ENCODE measurements around the gene TMEM221. TPM values are rescaled to one million over a fixed set of nuclear protein-coding genes. Genes with fewer than 3 reads are reported as not detected.
A peak's percentile ranks its signal among the peaks of the same experiment; 100 is the strongest.

TMEM221 gene
- total and polyA plus RNA-seq, 9 of the 15 experiments (the other 6 are each of a cell fraction or from before 2014, with no cell fraction given), result 0.06 to 0.35 TPM; not detected in 7

DNA sequence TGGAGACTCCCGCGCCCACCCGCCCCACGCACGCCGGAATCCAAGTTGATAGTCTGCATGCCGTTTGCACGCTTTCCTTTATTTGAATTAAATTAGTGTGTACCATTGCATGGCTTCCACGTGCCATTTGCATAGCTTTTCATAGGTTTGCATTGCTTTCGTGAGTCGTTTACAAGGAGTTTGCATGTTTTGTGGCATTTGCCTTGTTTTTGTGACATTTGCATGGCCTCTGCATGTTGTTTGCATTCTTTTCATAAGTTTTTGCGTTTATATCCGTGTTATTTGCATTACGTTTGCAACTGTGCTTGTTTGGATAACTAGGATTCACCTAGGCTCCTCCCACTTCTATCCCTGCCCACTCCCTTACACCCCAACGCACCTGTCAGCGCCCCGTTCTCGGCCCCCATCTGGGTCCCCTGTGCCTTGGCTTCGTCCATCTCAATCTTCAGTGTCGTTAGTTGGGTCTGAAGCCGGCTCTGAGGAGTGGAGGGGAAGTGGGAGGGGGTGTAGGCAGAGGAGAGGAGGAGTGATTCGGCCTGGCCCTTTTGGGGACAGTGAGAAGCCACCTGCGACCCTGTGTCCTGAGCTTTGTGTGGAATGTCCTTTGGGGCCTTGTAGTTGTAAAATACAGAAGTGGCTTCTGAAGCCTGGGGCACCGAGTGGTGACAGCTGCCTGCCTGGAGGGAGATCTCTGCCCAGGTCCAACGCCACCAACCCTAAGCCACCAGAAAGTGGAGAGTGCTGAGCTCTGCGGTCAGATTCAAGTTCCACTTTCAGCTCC is 56.9 kb downstream of the TMEM221 start:
- no TSS peak for BruUV-seq (replicated peaks)
- H3K79me2 ChIP-seq (ENCODE audit: control insufficient read depth, insufficient read depth, low read length), result no peaks in the 10 kb centered on the region
- peaks cover 9% of the 10 kb centered on the region for H3K9me3 ChIP-seq (replicated peaks; ENCODE audit: control insufficient read depth, insufficient read depth, low read depth, low read length)
- H3K4me3 ChIP-seq, result peak overlapping the region; percentile 51
- ATAC-seq (0 out of 3 replicates have a peak, but pooled peaks have one; percentile 8), FAIRE-seq (no peak), DNase-seq (ENCODE audit: extremely low read depth in 1 of 4, low spot score in 3 of 4) (peak in 2 of 4 experiments; percentile 36 to 44)
- H3K27ac ChIP-seq (ENCODE audit: extremely low read depth, low read depth, low read length), result no peak overlapping the region
- WGBS (ENCODE audit: insufficient coverage, low coverage, missing lambda C conversion rate), result 12% methylated on average over 24 of the region's 26 CpGs
- H2AFZ ChIP-seq (ENCODE audit: low read depth, low read length), result peak overlapping the region; percentile 83
- ChIA-PET CTCF (ENCODE audit: low intra/inter-chr PET ratio) (interaction anchor here (0.6 to 2.0 kb wide), 2 partner anchors 87 to 99 kb away, joined by 3 to 7 read pairs; no protein-coding TSS in a partner anchor), POLR2A (interaction anchor here (0.5 to 1.0 kb wide), 6 partner anchors 9 to 470 kb away, joined by 3 to 5 read pairs (median 4); no protein-coding TSS in a partner anchor)
- peaks cover 22 to 37% of the 10 kb centered on the region in 2 experiments for H3K4me1 ChIP-seq (replicated peaks in 1 of 2; ENCODE audit: control insufficient read depth in 2 of 2, insufficient read depth in 2 of 2, low read length in 2 of 2)
- peak overlapping the region in 1 of 2 experiments; percentile 59; a peak in 2 of 4 replicates for H3K9ac ChIP-seq (ENCODE audit: insufficient read depth in 1 of 2, low read depth in 2 of 2, low read length in 2 of 2)
- H3K27me3 ChIP-seq (ENCODE audit: control insufficient read depth in 2 of 2, insufficient read depth in 2 of 2, low read length in 2 of 2), result no peaks in the 10 kb centered on the region
- peak overlapping the region; percentile 88 for H3K4me2 ChIP-seq (ENCODE audit: insufficient read depth, low read length)
- H3K36me3 ChIP-seq (ENCODE audit: control insufficient read depth, insufficient read depth, low read length), result 0 out of 3 replicates have a peak, but pooled peaks cover 2% of the 10 kb centered on the region
- in situ Hi-C loops (cut with MboI) (no loop called here), intact Hi-C loops (cut with micrococcal nuclease) (no loop called here)
- no peaks in the 10 kb centered on the region for H3K9me1 ChIP-seq (ENCODE audit: control insufficient read depth, insufficient read depth, low read length)
- H4K20me1 ChIP-seq (replicated peaks; ENCODE audit: control insufficient read depth, insufficient read depth, low read length), result no peaks in the 10 kb centered on the region
- TF ChIP-seq HDAC1 (IDR thresholded peaks at IDR 0.05), result peak in 1 of 2 experiments; percentile 11; a peak in 1 of 4 replicates
- no peak for TF ChIP-seq FOS (IDR thresholded peaks at IDR 0.05; ENCODE audit: extremely low read depth, insufficient read length)
- 0 out of 2 replicates have a peak, but pooled peaks have one; percentile 26 for TF ChIP-seq RFX7 (CRISPR knock-in tag; IDR thresholded peaks at IDR 0.05)
- TF ChIP-seq, protein P1, sequence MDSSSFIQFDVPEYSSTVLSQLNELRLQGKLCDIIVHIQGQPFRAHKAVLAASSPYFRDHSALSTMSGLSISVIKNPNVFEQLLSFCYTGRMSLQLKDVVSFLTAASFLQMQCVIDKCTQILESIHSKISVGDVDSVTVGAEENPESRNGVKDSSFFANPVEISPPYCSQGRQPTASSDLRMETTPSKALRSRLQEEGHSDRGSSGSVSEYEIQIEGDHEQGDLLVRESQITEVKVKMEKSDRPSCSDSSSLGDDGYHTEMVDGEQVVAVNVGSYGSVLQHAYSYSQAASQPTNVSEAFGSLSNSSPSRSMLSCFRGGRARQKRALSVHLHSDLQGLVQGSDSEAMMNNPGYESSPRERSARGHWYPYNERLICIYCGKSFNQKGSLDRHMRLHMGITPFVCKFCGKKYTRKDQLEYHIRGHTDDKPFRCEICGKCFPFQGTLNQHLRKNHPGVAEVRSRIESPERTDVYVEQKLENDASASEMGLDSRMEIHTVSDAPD (CRISPR knock-in tag; IDR thresholded peaks at IDR 0.05), result no peak
- TF ChIP-seq, protein P2, sequence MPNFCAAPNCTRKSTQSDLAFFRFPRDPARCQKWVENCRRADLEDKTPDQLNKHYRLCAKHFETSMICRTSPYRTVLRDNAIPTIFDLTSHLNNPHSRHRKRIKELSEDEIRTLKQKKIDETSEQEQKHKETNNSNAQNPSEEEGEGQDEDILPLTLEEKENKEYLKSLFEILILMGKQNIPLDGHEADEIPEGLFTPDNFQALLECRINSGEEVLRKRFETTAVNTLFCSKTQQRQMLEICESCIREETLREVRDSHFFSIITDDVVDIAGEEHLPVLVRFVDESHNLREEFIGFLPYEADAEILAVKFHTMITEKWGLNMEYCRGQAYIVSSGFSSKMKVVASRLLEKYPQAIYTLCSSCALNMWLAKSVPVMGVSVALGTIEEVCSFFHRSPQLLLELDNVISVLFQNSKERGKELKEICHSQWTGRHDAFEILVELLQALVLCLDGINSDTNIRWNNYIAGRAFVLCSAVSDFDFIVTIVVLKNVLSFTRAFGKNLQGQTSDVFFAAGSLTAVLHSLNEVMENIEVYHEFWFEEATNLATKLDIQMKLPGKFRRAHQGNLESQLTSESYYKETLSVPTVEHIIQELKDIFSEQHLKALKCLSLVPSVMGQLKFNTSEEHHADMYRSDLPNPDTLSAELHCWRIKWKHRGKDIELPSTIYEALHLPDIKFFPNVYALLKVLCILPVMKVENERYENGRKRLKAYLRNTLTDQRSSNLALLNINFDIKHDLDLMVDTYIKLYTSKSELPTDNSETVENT (CRISPR knock-in tag; IDR thresholded peaks at IDR 0.05), result no peak
- peak; percentile 3 for TF ChIP-seq RBM22 (IDR thresholded peaks at IDR 0.05; ENCODE audit: low read depth, low read length, poor library complexity, severe bottlenecking)
- TF ChIP-seq ZNF780A (CRISPR knock-in tag; IDR thresholded peaks at IDR 0.05), result no peak
- TF ChIP-seq MTA2 (IDR thresholded peaks at IDR 0.05; ENCODE audit: low read depth), result no peak
- TF ChIP-seq, protein P3, sequence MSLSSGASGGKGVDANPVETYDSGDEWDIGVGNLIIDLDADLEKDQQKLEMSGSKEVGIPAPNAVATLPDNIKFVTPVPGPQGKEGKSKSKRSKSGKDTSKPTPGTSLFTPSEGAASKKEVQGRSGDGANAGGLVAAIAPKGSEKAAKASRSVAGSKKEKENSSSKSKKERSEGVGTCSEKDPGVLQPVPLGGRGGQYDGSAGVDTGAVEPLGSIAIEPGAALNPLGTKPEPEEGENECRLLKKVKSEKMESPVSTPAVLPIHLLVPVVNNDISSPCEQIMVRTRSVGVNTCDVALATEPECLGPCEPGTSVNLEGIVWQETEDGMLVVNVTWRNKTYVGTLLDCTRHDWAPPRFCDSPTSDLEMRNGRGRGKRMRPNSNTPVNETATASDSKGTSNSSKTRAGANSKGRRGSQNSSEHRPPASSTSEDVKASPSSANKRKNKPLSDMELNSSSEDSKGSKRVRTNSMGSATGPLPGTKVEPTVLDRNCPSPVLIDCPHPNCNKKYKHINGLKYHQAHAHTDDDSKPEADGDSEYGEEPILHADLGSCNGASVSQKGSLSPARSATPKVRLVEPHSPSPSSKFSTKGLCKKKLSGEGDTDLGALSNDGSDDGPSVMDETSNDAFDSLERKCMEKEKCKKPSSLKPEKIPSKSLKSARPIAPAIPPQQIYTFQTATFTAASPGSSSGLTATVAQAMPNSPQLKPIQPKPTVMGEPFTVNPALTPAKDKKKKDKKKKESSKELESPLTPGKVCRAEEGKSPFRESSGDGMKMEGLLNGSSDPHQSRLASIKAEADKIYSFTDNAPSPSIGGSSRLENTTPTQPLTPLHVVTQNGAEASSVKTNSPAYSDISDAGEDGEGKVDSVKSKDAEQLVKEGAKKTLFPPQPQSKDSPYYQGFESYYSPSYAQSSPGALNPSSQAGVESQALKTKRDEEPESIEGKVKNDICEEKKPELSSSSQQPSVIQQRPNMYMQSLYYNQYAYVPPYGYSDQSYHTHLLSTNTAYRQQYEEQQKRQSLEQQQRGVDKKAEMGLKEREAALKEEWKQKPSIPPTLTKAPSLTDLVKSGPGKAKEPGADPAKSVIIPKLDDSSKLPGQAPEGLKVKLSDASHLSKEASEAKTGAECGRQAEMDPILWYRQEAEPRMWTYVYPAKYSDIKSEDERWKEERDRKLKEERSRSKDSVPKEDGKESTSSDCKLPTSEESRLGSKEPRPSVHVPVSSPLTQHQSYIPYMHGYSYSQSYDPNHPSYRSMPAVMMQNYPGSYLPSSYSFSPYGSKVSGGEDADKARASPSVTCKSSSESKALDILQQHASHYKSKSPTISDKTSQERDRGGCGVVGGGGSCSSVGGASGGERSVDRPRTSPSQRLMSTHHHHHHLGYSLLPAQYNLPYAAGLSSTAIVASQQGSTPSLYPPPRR (CRISPR knock-in tag; IDR thresholded peaks at IDR 0.05; ENCODE audit: borderline replicate concordance), result no peak
- no peak for TF ChIP-seq MED1 (CRISPR knock-in tag; IDR thresholded peaks at IDR 0.05; ENCODE audit: borderline replicate concordance)
- TF ChIP-seq ZFX (CRISPR knock-in tag; IDR thresholded peaks at IDR 0.05), result peak; percentile 41; the same call in 1 of the 2 replicates

Data from K562 (cell line).